HG02981 (cell line): ENCODE measurements around the gene DDX56.
"Not testable (repeated sequence)": the region's sequence is repeated elsewhere in the genome, so short reads cannot be mapped to it uniquely, and the experiment has no call there.

Experiments
- ATAC-seq: cut with Tn5 transposase; IDR thresholded peaks from one replicate; pipeline ENCODE4 v1.9.1; 2021; ENCODE audit warnings: mild to moderate bottlenecking, moderate library complexity; ENCODE audit not compliant: unreplicated experiment

Gene DDX56

DNA sequence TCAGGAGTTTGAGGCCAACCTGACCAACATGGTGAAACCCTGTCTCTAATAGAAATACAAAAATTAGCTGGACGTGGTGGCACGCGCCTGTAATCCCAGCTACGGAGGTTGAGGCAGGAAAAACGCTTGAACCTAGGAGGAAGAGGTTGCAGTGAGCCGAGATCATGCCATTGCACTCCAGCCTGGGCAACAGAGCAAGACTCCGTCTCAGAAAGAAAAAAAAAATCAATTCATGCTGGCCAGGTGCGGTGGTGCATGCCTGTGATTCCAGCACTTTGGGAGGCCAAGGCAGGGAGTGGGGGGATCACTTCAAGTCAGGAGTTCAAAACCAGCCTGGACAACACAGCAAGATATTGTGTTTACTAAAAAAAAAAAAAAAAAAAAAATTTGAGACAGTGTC is 23.5 kb upstream of the DDX56 start:
- not testable (repeated sequence) for ATAC-seq

DNA sequence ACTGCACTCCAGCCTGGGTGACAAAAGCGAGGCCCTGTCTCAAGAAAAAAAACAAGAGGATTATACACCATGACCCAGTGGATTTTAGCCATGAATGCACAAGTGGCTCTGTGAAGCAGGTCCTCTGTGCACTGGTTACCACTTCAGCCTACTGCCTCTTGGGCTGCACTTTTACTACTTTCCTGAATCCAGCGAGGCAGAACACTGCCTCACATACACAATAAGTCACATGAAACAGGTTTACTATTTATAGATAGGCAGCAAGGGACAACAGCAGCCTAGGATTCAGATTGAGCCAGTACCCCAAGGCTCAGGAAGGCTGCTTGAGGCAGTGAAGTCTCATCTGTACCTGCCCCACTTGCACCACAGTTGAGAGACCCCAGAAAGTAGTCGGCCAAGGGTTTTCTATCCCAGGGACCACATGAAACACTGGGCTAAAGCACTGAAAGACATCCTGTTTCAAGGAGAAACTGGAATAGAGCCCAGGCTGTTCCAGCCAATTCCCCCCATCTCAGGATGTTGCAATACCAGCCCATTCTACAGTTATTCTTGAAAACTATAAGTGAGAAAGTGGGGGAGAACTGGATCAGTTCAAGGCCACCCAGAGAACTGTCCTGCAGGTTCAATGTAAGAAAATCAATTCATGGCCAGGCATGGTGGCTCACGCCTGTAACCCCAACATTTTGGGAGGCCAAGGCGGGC is 22.4 kb upstream of the DDX56 start:
- no peak for ATAC-seq

DNA sequence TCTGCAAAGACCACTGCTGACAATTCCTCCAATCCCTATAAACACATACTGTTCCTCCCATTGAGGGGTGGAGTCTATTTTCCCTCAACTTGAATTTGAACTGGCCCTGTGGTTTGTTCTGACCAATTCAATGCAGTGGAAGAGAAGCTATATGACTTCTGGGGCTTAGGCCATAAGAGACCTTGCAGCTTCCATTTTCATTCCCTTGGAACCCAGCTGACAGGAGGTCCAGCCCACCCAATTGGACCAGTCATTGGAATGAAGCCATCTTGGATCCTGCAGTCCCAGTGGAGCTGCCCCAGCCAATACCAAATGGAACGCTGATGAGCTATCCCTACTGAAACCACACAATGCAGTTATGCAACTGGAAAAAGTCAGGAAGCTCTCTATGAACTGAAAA is 17.2 kb upstream of the DDX56 start:
- ATAC-seq = no peak

DNA sequence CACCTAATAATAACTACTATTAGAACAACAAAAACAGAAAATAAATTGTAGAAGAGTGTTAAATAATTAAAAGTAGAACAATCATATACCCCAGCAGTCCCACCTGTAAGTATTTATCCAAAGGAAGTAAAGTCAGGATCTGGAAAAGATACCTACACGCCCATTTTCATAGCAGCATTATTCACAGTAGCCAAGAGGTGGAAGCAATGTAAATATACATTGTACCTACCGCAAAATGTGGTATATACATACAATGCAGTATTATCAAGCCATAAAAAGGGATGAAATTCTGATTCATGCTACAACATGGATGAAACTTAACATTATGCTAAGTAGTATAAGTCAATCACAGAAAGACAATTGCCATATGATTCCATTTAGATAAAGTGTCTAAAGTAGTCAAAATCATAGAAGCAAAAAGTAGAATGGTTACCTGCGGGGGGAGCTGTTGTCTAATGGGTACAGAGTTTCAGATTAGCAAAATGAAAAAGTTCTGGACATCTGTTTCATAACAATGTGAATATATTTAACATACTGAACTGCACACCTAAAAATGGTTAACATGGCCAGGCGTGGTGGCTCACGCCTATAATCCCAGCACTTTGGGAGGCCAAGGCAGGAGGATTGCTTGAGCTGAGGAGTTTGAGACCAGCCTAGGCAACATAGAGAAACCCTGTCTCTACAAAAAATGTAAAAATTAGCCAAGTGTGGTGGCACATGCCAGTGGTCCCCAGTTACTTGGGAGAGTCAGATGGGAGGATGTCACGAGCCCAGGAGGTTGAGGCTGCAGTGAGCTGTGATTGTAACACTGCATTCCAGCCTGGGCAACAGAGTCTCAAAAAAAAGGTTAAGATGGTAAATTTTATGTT is 14.4 kb upstream of the DDX56 start:
- ATAC-seq = no peak

DNA sequence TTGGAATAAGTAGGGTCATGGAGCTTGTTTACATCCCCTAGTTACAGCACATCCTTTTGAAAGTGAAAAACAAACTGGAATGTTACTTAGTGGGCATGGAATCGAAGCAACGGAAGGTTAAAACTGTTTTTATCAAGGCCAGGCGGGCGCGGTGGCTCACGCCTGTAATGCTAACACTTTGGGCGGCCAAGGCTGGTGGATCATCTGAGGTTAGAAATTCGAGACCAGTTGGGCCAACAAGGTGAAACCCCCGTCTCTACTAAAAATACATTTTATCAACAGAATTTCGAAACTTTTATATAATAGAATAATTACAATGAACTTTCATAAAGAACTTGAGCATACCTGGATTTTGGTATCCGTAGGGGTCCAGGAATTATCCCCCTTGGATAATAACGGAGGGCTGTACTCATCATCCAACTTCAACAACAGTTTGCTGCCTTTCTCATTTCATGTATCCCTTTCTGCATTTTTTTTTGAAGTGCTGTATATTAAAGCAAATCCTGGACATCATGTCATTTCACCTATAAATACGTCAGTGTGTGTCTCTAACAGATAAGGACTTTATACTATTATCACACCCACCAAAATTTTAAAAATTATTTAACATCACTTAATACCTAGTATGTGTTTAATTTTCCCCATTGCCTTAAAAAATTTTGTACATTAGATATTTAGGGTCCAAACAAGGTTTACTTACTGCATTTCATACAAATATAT is 9.6 kb upstream of the DDX56 start:
- ATAC-seq = no peak

DNA sequence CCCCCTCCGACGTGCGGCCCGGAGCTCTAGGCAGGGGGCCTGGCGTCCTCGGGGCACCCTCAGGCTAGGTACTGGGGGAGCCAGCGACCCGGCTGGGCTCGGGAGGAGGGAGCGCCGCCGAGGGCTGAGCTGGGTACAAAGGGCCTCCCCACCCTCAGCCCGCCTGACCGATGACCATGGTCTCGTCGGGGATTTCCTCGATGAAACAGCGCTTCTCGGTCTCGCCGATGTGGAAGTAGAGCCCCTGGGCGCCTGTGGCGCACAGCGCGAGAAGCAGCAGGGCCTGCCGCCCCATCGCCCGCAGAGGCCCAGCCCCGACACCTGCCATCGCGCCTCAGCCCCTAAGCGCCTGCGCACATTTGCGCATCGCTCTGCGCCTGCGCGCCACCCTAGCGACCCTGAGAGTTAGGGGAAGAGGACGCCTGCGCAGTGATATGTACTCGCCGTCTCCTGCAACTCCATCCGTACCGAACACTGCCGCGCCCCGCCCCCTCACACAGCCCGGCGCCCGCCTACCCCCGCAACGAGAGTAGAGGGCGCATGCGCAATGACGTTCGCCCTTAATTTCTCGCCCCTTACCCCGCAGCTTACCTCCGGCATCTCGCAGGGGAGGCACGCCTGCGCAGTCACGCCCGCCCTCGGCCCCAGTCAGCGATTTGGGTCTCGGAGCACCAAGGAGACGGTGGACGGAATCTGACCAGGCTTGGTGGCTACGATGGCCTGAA is 8.3 kb upstream of the DDX56 start, which contains the start of gene TMED4:
TSS of gene TMED4 (minus strand) at position 353 of the 725 bp plus-strand sequence. CDS start at position 328, 25 bp downstream.
- peak; percentile 81 for ATAC-seq

DNA sequence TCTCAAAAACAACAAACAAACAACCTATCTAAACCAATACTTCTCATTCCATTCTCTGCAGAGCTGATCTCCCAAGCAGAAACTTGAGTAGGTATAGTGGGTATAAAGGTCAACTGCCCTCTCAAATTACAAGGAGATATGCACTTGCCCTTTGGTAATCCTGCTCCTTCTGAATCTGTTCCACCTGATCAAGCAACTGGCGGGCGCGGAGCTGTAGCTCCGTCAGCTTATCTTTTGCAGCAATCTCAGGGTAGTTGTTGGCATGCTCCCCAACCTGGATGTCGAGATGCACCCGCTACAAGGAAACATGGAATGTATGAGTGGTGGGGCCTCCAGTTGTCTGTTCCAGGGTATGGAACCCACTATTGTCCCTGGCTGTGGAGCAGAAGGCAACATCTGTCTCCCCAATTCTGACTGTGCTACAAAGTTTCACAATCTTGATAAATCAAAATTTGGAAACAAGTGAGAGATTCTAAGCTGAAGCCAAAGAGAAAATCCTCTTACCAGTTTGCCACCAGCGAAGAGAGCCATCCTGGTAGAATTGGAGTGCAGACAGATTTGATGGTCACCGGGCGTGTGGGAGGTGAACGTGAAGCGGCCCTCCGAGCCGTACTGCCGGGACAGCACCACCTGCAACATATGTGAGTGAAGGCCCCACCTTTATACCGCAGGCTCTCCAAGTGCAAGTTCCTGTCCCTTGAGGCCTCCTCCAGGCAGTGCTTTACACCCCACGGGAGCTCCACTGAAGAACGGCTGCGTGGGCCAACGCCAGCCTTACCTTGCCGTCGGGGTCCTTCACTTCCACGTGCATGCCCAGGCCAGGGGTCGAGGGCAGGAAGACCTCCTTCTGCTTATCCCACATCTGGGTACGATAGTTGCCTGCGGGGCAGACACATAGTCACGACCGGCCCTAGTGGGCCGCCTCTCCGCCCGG is 7.5 kb upstream of the DDX56 start:
- ATAC-seq = peak; percentile 26

DNA sequence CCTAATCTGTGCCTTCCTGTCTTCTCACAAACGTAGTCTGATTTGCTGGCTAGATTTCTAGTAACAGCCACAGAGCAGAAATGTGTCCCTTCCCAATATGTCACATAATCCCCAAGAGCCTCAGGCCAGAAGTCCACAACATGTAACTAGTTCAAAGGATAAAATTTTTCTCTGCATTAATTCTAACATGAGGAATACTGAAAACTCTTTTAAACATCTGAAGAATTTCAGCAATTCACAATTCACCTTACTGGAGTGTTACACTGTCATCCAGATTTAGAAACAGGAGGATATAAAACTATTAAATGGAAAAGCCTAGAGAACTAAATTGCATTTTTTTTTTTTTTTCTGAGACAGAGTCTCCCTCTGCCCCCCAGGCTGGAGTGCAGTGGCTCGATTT is 2.5 kb upstream of the DDX56 start:
- ATAC-seq = no peak

DNA sequence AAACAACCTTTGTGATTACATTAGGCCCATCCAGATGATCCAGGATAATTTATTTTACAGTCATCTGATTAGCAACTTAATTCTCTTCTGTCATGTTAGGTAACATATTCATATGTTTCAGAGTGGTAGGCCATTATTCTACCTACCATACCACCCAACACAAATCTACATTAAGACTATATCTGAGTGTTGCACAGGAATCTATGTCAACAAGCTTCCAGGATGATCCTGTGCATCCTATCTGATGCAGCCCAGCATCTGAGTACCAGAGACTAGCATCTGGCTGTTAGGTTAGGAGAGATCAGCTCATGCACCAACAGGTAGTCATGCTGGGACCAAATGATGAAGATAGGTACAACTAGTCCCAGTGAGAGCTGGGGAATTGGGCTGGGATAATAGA is 1.3 kb upstream of the DDX56 start:
- ATAC-seq = no peak

DNA sequence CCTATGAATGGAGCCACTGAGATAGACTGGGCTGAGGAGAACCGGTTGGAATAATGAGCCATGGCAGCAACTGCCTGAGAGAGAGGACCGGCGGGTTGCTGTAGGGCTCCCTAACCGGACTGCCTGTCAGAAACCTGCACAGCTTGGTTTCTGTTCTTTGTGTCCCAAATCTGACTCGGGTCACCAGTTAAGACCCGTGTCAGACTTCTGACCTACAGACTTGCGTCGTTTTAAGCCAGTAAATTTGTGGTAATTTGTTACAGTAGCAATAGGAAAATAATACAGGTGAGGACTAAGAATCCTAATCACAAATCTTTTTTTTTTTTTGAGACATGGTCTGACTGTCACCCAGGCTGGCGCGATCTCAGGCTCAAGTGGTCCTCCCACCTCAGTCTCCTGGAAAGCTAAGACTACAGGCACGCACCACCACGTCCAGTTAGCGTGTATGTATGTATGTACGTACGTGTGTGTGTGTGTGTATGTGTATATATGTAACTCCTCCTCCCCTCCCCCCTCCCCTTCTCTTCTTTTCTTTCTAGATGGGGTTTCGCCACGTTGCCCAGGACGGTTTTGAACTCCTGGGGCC is 672 bp upstream of the DDX56 start:
- ATAC-seq = peak; percentile 30

DNA sequence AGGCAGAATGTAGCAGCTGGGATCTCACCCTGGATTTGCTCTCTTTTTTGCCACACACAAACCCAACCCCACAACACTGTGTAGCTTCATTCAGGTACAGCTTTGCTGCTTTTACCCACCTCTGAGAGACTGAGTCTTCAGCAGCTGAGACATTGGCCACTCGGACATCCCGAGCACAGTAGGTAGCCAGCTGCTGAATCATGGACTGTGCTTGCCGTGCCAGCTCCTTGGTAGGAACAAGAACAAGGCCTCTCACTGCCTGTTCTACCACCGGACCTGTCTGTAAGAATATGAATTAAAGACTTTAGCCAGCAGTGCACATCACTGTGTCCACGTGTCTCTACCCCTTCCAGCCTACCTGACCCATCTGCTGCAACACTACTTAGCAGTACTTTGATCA is 937 bp downstream of the DDX56 start:
- no peak for ATAC-seq

DNA sequence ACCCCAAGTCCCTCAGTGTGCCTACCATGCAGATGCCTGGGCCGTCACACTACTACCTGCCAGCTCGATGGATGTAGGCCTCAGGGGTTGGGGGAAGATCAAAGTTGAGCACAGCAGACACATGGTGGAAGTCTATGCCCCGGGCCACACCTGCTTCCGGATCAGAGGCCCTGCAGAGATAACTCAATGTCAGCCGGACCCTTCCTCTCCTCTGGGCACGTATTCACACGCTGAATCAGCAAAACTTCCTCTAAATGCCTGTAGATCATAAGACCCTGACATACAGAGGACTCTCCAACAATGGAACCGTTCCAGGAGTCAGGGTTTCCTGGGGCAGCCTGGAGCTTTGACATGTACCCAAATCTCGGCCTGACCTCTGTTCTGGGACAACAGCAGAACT is 3.7 kb downstream of the DDX56 start:
- no peak for ATAC-seq

DNA sequence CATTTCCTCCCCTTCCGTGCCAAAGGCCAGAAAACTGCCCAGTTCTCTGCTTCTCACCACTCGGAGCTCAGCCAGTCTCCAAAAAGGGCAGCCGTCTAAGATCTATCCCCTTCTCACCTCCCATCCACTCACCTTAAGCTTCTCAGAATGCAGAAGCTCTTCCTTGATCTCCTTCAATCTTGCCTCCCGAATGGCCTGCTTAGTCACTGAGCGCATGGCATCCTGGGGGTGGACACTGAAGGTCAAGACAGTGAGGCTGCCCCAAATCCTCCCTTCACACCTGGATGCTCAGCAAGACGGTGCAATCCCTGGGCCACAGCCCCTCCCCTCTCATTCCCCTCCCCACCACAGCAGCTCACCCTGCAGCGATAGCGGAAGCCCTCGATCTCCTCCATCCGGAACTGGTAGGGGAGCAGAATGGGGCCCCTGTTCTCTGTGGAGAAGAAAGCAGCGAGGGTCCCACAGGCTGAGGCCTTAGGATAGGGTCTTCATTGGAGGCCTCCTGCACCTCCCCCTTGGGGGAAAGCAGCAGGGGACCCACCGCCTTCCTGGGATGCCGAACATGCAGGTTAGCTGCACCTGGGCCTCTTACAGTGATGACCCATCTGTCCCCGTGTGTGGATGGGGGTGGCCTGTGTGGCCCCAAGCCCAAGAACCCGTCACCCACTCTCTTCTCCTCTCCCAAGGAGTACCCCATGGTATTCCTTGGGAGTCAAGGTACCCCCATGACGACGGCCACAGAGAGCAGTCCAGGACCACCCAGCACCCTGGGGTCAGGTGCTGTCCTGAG is 4.7 kb downstream of the DDX56 start:
- no peak for ATAC-seq

DNA sequence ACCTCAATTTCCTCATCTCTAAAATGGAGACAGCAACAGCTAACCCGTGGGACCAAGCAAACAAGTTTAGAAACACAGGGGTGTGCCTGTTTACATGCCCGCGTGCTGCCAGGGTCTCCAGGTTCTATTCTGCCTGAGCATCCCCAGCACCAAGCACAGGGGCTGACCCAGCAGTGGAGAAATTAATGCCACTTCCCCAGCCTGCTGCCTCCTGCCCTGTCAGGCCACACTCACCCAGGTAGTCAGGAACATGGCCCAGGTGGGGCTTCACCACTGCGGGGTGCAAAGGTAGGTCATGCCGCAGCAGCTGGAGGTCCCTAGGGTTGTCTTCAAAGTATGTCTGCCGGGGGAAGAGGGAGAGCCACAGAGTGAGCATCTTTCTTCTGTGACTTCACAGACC is 5.8 kb downstream of the DDX56 start:
- ATAC-seq = no peak

DNA sequence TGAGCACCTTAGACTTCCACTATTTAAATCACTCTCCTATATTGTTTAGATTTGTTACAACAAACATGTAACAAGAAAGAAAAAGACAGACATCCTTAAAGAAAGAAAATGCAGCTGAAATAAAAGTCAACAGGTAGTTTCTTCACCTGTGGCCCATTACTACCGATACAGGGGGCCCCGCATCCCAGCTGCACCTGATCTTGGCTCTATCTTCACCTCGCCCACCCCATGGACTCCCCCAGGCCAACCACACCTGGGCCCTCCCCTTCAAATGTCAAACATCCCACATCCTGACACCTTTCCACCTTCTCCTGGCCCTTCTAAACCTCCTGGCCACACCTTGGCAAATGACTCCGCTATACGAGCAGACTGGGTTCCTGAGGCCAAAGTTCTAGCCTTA is 7.0 kb downstream of the DDX56 start:
- ATAC-seq = no peak

DNA sequence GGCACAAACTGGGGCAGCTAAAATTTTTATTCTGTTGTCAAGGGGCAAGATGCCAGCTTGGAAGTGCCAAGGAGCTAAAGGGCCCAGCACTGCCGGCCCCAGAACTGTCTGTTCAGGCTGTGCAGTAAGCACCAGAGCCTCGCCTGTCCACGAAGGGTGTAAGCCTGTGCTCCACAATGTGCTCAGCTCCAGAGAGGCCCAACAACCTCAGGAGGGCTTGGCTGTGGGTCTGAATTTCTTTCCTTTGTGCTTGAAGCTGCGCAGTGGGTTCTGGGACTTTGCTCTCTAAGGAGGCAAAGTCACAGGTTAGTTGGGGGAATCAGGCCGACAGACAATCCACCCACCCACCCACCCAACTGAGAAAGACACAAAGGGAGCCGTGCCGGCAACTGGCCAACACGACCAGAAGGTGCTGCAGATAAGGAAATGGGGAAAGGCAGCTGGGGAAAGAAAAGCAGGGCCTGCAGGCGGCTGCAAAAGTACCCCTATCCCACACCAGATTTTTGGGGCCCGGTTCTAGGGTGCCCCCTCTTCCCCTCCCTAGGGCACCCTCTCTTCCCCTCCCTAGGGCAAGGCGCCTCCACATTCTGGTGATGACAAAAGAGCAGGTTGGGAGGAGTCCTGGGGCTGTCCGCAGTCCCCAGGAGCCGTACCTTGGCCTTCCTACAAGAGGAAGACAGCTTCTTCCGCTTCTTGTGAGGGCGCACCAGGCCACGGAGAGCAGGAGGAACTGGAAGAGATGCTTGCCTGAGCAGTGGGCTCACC is 7.7 kb downstream of the DDX56 start:
- no peak for ATAC-seq

DNA sequence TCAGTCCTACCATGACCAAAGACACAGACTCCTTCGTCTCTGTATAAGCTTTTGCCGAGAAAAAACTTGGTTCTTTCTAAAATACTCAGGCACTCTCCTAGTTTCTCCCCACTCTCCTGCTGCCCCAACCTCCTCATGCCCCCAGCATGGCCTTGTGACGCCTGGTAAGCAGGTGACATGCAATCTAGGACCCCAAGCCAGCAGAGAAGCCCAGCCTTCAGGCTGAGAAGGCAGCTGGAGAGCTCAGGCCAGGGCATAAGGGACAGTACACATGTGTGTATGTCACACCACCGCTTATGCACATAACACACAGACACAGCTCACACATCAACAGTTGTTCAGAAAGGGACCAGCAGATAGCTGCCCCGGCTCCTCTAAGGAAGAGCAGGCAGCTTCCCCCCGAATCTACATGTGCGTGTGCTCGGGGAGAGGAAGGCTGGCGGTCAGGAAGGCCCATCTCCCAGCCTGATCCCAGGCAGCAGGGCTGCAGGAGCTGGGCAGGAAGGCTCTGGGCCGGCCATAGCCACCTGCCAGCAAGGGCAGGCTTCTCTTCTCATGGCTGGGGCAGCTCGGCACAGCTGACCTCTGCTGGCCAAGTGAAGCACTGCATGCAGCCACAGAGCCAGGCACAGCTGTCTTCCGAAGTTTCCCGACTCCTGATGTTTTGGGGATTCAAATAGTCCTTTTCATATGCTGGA is 8.5 kb downstream of the DDX56 start:
- no peak for ATAC-seq
